Lower leg skin (tissue), 4 donors: ENCODE results near the gene KIAA0513. TPM values are rescaled to one million over a fixed set of nuclear protein-coding genes. Genes with fewer than 3 reads are reported as not detected.

Experiments used
- DNase-seq, 2 donors: peaks; one replicate each; pipeline ENCODE4 v3.0.0-alpha.2; 2019; ENCODE audit warnings: low spot score in 2 of 2
- H3K4me3 ChIP-seq: fragments of 200-600 bp; sonication (generic); 2 replicates; pipeline ENCODE4 v1.5.1; 2017; ENCODE audit warnings: mild to moderate bottlenecking, low read depth; ENCODE audit not compliant: poor library complexity, severe bottlenecking
- POLR2A ChIP-seq, 2 donors: fragments of 450-650 bp; IDR thresholded peaks; one replicate each; pipeline ENCODE4 v1.6.1; 2016 to 2017; ENCODE audit warnings: antibody characterized with exemption in 2 of 2, mild to moderate bottlenecking in 1 of 2, moderate library complexity in 1 of 2
- WGBS, 2 donors: methylation state at CpG; one replicate each; pipeline ENCODE4 v1.1.5; 2018; 5-methylcytosine and 5-hydroxymethylcytosine counted together
- intact Hi-C: fragments of 100-400 bp; cut with DNase I; formaldehyde crosslinking; loops from one replicate; pipeline ENCODE4 v1.15.0; 2023; ENCODE audit warnings: low total_unique reads
- total RNA-seq, 4 donors: library from RNA; depleted of rRNA; stranded (reverse); fragments of >200 nt; gene quantifications; one replicate each; pipeline ENCODE4 v1.1.0, GENCODE V29; 2016
- TF ChIP-seq, protein P1 (sequence below), 3 donors: fragments of 450-650 bp; IDR thresholded peaks; one replicate each; pipeline ENCODE4 v1.5.1; 2016; ENCODE audit warnings: antibody characterized with exemption in 3 of 3, mild to moderate bottlenecking in 3 of 3, moderate library complexity in 2 of 3

KIAA0513 gene
- total RNA-seq, 4 donors from 2014 or later = 37.5 to 48.1 (median 39.2) TPM

DNA sequence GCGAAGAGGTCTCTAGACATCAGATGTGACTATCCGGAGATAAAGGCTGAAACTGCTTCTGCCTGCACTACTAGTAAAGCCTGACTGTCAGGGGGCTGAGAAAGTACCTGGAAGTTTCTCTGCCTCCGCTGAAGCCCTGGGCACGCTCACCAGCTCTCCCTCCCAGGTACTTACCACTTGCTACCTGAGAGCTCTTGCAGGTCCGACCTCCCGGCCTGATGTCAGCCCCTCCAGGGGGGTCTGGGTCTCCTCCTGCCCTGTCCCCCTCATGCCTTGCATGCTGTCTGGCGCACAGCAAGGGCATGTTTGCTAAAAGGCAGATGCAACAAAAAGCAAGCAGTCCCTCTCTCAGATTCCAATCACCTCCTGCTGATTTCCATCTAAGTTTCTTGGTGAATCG, 33.7 kb upstream of the KIAA0513 start:
- no peak overlapping the region for H3K4me3 ChIP-seq
- intact Hi-C loops = no loop called here
- no peak for TF ChIP-seq POLR2A (IDR thresholded peaks at IDR 0.05)
- TF ChIP-seq, protein P1, sequence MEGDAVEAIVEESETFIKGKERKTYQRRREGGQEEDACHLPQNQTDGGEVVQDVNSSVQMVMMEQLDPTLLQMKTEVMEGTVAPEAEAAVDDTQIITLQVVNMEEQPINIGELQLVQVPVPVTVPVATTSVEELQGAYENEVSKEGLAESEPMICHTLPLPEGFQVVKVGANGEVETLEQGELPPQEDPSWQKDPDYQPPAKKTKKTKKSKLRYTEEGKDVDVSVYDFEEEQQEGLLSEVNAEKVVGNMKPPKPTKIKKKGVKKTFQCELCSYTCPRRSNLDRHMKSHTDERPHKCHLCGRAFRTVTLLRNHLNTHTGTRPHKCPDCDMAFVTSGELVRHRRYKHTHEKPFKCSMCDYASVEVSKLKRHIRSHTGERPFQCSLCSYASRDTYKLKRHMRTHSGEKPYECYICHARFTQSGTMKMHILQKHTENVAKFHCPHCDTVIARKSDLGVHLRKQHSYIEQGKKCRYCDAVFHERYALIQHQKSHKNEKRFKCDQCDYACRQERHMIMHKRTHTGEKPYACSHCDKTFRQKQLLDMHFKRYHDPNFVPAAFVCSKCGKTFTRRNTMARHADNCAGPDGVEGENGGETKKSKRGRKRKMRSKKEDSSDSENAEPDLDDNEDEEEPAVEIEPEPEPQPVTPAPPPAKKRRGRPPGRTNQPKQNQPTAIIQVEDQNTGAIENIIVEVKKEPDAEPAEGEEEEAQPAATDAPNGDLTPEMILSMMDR (IDR thresholded peaks at IDR 0.05) = no peak
- WGBS, 2 donors = 95 to 96% methylated on average over 8 of the region's 8 CpGs
- DNase-seq = no peak

- no peak for TF ChIP-seq POLR2A (IDR thresholded peaks at IDR 0.05)
- TF ChIP-seq, protein P1 (IDR thresholded peaks at IDR 0.05) = no peak
- intact Hi-C loops = no loop called here
- 66 to 68% methylated on average over 8 of the region's 8 CpGs for WGBS, 2 donors
- no peak overlapping the region for H3K4me3 ChIP-seq
- no peak for DNase-seq
Measured at GRCh38 chr16:84995663-84996062, 31.9 kb upstream of the KIAA0513 start.

- TF ChIP-seq POLR2A (IDR thresholded peaks at IDR 0.05) = no peak
- TF ChIP-seq, protein P1 (IDR thresholded peaks at IDR 0.05) = no peak
- H3K4me3 ChIP-seq = no peak overlapping the region
- intact Hi-C loops = no loop called here
- no peak for DNase-seq
- 95 to 96% methylated on average over 11 of the region's 11 CpGs for WGBS, 2 donors
Measured at GRCh38 chr16:84996365-84996764, 31.2 kb upstream of the KIAA0513 start.

DNA sequence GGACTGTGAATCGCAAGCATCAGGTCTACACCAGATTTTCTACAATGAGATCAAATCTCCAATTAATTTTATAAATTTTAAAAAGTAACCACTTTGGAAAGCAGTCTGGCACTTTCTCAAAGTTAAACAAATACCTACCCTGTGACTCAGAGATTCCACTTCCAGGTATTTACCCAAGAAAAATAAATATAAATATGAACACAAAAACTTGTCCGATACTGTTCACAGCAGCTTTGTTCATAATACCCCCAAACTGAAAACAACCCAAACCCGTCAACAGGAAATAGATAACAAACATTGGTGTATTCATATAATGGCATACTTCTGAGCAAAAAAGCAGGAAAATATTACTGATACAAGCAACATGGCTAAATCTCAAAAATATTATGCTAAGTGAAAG, 28.4 kb upstream of the KIAA0513 start:
- H3K4me3 ChIP-seq = no peak overlapping the region
- TF ChIP-seq, protein P1 (IDR thresholded peaks at IDR 0.05) = no peak
- no peak for TF ChIP-seq POLR2A (IDR thresholded peaks at IDR 0.05)
- no peak for DNase-seq
- WGBS, 2 donors = 55 to 65% methylated on average over 3 of the region's 3 CpGs
- intact Hi-C loops = no loop called here

DNA sequence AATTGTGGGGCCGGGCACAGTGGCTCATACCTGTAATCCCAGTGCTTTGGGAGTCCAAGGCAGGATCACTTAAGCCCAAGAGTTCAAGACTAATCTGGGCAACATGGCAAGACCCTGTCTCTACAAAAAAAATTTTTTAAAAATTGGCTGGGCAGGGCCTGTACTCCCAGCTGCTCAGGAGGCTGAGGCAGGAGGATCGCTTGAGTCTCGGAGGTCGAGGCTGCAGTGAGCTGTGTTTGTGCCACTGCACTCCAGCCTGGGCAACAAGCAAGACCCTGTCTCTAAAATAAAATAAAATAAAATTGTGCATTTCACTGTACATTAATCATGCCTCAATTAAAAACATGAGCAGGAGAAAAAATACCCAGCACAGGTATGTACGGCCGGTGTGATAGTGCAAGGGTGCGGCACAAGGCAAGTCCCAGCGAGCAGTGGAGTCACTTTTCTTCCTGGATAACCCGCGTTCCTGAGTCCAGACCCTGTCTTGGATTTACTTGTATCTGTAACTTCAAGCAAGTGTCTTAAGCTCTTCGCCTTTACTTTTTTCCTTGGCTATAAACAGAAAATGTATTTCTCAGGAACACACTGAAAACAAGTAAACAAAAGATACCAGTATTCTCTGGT, 27.6 kb upstream of the KIAA0513 start:
- intact Hi-C loops = no loop called here
- TF ChIP-seq POLR2A (IDR thresholded peaks at IDR 0.05) = no peak
- TF ChIP-seq, protein P1 (IDR thresholded peaks at IDR 0.05) = no peak
- no peak overlapping the region for H3K4me3 ChIP-seq
- DNase-seq = no peak
- 68 to 73% methylated on average over 11 of the region's 11 CpGs for WGBS, 2 donors

GRCh38 chr16:85002099-85002541, 25.5 kb upstream of the KIAA0513 start:
- intact Hi-C loops = no loop called here
- 67 to 78% methylated on average over 10 of the region's 10 CpGs for WGBS, 2 donors
- TF ChIP-seq, protein P1 (IDR thresholded peaks at IDR 0.05) = no peak
- TF ChIP-seq POLR2A (IDR thresholded peaks at IDR 0.05) = no peak
- no peak for DNase-seq
- H3K4me3 ChIP-seq = no peak overlapping the region
